WTC11 (cell line): ENCODE measurements around the gene HTR3C.

Source experiments
- CREM ChIP-seq: sonication (generic); formaldehyde crosslinking; IDR thresholded peaks from 2 replicates; pipeline ENCODE4 v1.8.1; 2022; ENCODE audit warnings: mild to moderate bottlenecking, missing genetic modification reagents, moderate library complexity
- JUN ChIP-seq: sonication (generic); formaldehyde crosslinking; IDR thresholded peaks from 2 replicates; pipeline ENCODE4 v1.8.0; 2023; ENCODE audit warnings: mild to moderate bottlenecking, missing genetic modification reagents
- SP1 ChIP-seq: sonication (generic); formaldehyde crosslinking; conservative IDR thresholded peaks from 2 replicates; pipeline ENCODE4 v1.8.1; 2022; ENCODE audit warnings: missing genetic modification reagents
- TEAD4 ChIP-seq: sonication (generic); formaldehyde crosslinking; IDR thresholded peaks from 2 replicates; pipeline ENCODE4 v1.8.0; 2022; ENCODE audit warnings: mild to moderate bottlenecking, missing genetic modification reagents
- TF ChIP-seq, protein P1 (sequence below): fragments of 200-600 bp; IDR thresholded peaks from 2 replicates; pipeline ENCODE4 v1.8.0; 2022; ENCODE audit warnings: antibody characterized with exemption
- TF ChIP-seq, protein P2 (sequence below): sonication (generic); formaldehyde crosslinking; IDR thresholded peaks from 2 replicates; pipeline ENCODE4 v1.8.1; 2023; ENCODE audit warnings: mild to moderate bottlenecking, missing genetic modification reagents
- TF ChIP-seq, protein P3 (sequence below): sonication (generic); formaldehyde crosslinking; IDR thresholded peaks from 2 replicates; pipeline ENCODE4 v1.8.1; 2022; ENCODE audit warnings: mild to moderate bottlenecking, moderate library complexity, missing genetic modification reagents
- TF ChIP-seq, protein P4 (sequence below): sonication (generic); formaldehyde crosslinking; IDR thresholded peaks from 2 replicates; pipeline ENCODE4 v1.8.0; 2022; ENCODE audit warnings: mild to moderate bottlenecking, missing genetic modification reagents

DNA sequence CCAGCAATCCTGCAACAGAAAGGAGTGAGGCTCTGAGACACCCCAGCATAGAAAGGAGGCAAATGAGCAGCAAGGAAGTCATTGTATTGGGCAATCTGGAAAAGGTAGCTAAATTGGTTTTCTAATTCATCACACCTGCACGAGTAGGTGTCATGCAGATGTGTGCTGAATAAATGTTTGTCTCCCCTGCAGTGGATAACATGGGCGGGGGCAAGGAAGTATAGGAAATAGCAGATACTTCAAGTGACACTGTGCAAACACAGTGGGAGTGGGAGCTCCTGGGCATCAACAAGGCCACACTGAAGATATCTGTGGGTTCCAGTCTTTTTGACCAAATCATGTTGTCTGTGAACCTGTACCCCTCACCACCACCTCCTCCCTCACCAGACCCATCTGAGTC is 29.6 kb downstream of the HTR3C start:
- TF ChIP-seq, protein P1, sequence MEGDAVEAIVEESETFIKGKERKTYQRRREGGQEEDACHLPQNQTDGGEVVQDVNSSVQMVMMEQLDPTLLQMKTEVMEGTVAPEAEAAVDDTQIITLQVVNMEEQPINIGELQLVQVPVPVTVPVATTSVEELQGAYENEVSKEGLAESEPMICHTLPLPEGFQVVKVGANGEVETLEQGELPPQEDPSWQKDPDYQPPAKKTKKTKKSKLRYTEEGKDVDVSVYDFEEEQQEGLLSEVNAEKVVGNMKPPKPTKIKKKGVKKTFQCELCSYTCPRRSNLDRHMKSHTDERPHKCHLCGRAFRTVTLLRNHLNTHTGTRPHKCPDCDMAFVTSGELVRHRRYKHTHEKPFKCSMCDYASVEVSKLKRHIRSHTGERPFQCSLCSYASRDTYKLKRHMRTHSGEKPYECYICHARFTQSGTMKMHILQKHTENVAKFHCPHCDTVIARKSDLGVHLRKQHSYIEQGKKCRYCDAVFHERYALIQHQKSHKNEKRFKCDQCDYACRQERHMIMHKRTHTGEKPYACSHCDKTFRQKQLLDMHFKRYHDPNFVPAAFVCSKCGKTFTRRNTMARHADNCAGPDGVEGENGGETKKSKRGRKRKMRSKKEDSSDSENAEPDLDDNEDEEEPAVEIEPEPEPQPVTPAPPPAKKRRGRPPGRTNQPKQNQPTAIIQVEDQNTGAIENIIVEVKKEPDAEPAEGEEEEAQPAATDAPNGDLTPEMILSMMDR, result no peak
- TF ChIP-seq, protein P2, sequence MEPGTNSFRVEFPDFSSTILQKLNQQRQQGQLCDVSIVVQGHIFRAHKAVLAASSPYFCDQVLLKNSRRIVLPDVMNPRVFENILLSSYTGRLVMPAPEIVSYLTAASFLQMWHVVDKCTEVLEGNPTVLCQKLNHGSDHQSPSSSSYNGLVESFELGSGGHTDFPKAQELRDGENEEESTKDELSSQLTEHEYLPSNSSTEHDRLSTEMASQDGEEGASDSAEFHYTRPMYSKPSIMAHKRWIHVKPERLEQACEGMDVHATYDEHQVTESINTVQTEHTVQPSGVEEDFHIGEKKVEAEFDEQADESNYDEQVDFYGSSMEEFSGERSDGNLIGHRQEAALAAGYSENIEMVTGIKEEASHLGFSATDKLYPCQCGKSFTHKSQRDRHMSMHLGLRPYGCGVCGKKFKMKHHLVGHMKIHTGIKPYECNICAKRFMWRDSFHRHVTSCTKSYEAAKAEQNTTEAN (CRISPR knock-in tag), result no peak
- TF ChIP-seq SP1 (CRISPR knock-in tag) (no peak), TEAD4 (CRISPR knock-in tag) (no peak), CREM (CRISPR knock-in tag) (no peak), JUN (no peak)
- TF ChIP-seq, protein P3, sequence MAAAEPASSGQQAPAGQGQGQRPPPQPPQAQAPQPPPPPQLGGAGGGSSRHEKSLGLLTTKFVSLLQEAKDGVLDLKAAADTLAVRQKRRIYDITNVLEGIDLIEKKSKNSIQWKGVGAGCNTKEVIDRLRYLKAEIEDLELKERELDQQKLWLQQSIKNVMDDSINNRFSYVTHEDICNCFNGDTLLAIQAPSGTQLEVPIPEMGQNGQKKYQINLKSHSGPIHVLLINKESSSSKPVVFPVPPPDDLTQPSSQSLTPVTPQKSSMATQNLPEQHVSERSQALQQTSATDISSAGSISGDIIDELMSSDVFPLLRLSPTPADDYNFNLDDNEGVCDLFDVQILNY, result no peak
- TF ChIP-seq, protein P4, sequence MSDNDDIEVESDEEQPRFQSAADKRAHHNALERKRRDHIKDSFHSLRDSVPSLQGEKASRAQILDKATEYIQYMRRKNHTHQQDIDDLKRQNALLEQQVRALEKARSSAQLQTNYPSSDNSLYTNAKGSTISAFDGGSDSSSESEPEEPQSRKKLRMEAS (CRISPR knock-in tag), result no peak
